Measurements from ENCODE around the gene OR12D1. TPM values are rescaled to one million over a fixed set of nuclear protein-coding genes. Genes with fewer than 3 reads are reported as not detected.
"Not testable (repeated sequence)": the region's sequence is repeated elsewhere in the genome, so short reads cannot be mapped to it uniquely, and the experiment has no call there.

The OR12D1 gene
- total and polyA plus RNA-seq, 5 donors from 2014 or later = not detected

DNA sequence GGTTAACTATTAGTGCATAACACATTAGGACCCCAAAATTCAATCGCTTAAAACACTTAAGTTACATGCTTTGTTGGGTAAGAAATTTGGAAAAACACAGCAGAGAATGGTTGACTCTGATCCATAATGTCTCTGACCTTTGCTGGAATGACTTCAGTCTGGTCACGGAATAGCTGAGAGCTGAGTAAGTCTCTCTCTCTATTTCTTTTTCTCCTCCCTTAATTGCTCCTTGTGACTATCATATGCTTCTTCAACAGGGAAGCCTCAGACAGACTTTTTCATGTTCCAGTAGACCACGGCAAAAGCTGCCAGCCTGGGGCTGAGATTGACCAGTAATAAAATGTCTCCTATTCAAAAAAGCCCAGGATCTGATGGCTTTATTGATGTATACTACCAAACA is 4.8 kb downstream of the OR12D1 start:
- H3K27me3 Mint-ChIP-seq = peaks cover 40% of the 10 kb centered on the region
- ATAC-seq (ENCODE audit: low read depth in 2 of 2) = no peak
- Histone ChIP-seq H3K27ac (ENCODE audit: insufficient read depth, low read length, poor library complexity, severe bottlenecking) (no peak overlapping the region), H3K36me3 (ENCODE audit: control insufficient read depth, insufficient read depth, low read length) (no peaks in the 10 kb centered on the region), H3K4me3 (ENCODE audit: low read depth, low read length) (no peak overlapping the region), H3K9me3 (ENCODE audit: control insufficient read depth in 2 of 2, low read length in 2 of 2) (no peaks in the 10 kb centered on the region), H3K4me1 (ENCODE audit: control insufficient read depth, insufficient read depth, low read length, poor library complexity, severe bottlenecking) (no peaks in the 10 kb centered on the region), H3K27me3 (ENCODE audit: control insufficient read depth, insufficient read depth, low read length) (peaks cover 4% of the 10 kb centered on the region)
- H3K4me3 Mint-ChIP-seq = no peak overlapping the region
- no peaks in the 10 kb centered on the region for H3K36me3 Mint-ChIP-seq
- H3K9me3 Mint-ChIP-seq = peaks cover 0 to 7% (median 0%) of the 10 kb centered on the region in 7 donors
- DNase-seq = no peak
- H3K27ac Mint-ChIP-seq = no peak overlapping the region
- H3K4me1 Mint-ChIP-seq = no peaks in the 10 kb centered on the region

DNA sequence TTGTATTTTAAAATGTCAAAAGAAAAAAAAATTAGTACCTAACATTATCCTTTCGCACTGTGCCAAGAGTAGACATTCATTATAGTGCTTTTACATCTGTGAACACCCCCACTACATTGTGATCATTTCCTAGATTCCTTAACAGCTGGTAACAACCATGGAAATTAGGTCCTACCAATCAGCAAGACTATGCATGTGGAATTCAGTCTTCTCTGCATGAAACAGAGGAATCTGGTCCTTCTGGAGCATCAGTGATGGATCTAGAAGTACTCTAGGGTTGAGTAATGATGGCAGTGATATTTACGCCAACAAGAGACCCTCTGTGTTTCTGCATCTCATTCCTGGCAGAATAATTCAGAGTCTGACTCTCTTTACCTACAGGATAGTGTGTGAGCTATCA is 9.4 kb downstream of the OR12D1 start:
- Mint-ChIP-seq H3K4me1 (peaks cover 0 to 2% (median 0%) of the 10 kb centered on the region in 4 donors), H3K27ac (no peak overlapping the region), H3K27me3 (peaks cover 48% of the 10 kb centered on the region), H3K4me3 (no peak overlapping the region), H3K9me3 (peaks cover 0 to 5% (median 0%) of the 10 kb centered on the region in 7 donors), H3K36me3 (no peaks in the 10 kb centered on the region)
- Histone ChIP-seq H3K27ac (ENCODE audit: insufficient read depth, low read length, poor library complexity, severe bottlenecking) (no peak overlapping the region), H3K4me1 (ENCODE audit: control insufficient read depth, insufficient read depth, low read length, poor library complexity, severe bottlenecking) (no peaks in the 10 kb centered on the region), H3K4me3 (ENCODE audit: low read depth, low read length) (no peak overlapping the region), H3K27me3 (ENCODE audit: control insufficient read depth, insufficient read depth, low read length) (peaks cover 11% of the 10 kb centered on the region), H3K9me3 (ENCODE audit: control insufficient read depth in 2 of 2, low read length in 2 of 2) (no peaks in the 10 kb centered on the region), H3K36me3 (ENCODE audit: control insufficient read depth, insufficient read depth, low read length) (no peaks in the 10 kb centered on the region)
- ATAC-seq (ENCODE audit: low read depth in 2 of 2) (no peak), DNase-seq (no peak)

DNA sequence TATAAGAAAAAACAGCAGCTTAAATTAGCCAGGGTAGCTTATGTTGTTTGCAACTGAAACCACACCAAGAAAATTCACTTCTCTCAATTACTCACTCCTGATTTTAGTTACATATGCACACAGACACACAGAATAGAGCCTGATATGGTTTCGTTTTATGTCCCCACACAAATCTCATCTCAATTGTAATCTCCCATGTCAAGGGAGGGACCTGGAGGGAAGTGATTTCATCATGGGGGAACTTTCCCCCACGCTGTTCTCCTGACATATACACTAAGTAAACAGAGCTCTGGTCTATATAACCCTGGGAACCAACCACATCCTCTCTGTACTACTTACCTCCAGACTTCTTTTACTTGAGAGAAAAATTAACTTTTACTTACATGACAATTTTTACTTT is 9.8 kb downstream of the OR12D1 start:
- Mint-ChIP-seq H3K36me3 (no peaks in the 10 kb centered on the region), H3K4me1 (peaks cover 0 to 2% (median 0%) of the 10 kb centered on the region in 4 donors), H3K27ac (no peak overlapping the region), H3K9me3 (peaks cover 0 to 5% (median 0%) of the 10 kb centered on the region in 7 donors), H3K27me3 (peaks cover 45% of the 10 kb centered on the region), H3K4me3 (no peak overlapping the region)
- DNase-seq = peak in 1 of 3 donors; percentile 0
- no peak for ATAC-seq (ENCODE audit: low read depth in 2 of 2)
- no peak overlapping the region for H3K4me3 ChIP-seq (ENCODE audit: low read depth, low read length)
- no peaks in the 10 kb centered on the region for H3K9me3 ChIP-seq (ENCODE audit: control insufficient read depth in 2 of 2, low read length in 2 of 2)
- no peaks in the 10 kb centered on the region for H3K4me1 ChIP-seq (ENCODE audit: control insufficient read depth, insufficient read depth, low read length, poor library complexity, severe bottlenecking)
- H3K36me3 ChIP-seq (ENCODE audit: control insufficient read depth, insufficient read depth, low read length) = no peaks in the 10 kb centered on the region
- H3K27ac ChIP-seq (ENCODE audit: insufficient read depth, low read length, poor library complexity, severe bottlenecking) = no peak overlapping the region
- H3K27me3 ChIP-seq (ENCODE audit: control insufficient read depth, insufficient read depth, low read length) = peaks cover 11% of the 10 kb centered on the region

DNA sequence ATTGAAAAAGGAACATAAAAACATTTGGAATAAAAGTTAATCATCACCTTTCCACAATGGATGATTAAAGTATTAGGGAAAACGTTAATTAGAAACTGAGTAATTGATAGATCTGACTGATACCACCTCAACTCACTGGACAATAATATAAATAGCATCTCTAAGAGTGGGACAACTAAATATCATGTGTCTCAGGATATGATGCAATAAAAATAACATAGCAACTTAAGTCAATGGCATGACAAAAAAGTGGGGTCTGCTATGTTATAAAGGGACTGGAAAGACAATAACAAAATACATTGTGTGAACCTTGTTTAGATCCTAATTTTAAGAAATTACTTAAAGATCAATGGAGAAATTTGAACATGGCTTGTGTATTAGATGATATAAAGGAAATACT is 10.3 kb downstream of the OR12D1 start:
- H3K4me1 ChIP-seq (ENCODE audit: control insufficient read depth, insufficient read depth, low read length, poor library complexity, severe bottlenecking) = no peaks in the 10 kb centered on the region
- H3K27me3 Mint-ChIP-seq = peaks cover 40% of the 10 kb centered on the region
- no peaks in the 10 kb centered on the region for H3K36me3 Mint-ChIP-seq
- H3K4me3 Mint-ChIP-seq = no peak overlapping the region
- H3K27me3 ChIP-seq (ENCODE audit: control insufficient read depth, insufficient read depth, low read length) = peaks cover 11% of the 10 kb centered on the region
- H3K4me3 ChIP-seq (ENCODE audit: low read depth, low read length) = no peak overlapping the region
- no peaks in the 10 kb centered on the region for H3K36me3 ChIP-seq (ENCODE audit: control insufficient read depth, insufficient read depth, low read length)
- peaks cover 0 to 2% (median 0%) of the 10 kb centered on the region in 4 donors for H3K4me1 Mint-ChIP-seq
- H3K27ac Mint-ChIP-seq = no peak overlapping the region
- ATAC-seq (ENCODE audit: low read depth in 2 of 2) (no peak), DNase-seq (no peak)
- peaks cover 0 to 5% (median 0%) of the 10 kb centered on the region in 7 donors for H3K9me3 Mint-ChIP-seq
- H3K27ac ChIP-seq (ENCODE audit: insufficient read depth, low read length, poor library complexity, severe bottlenecking) = no peak overlapping the region
- H3K9me3 ChIP-seq (ENCODE audit: control insufficient read depth in 2 of 2, low read length in 2 of 2) = no peaks in the 10 kb centered on the region

DNA sequence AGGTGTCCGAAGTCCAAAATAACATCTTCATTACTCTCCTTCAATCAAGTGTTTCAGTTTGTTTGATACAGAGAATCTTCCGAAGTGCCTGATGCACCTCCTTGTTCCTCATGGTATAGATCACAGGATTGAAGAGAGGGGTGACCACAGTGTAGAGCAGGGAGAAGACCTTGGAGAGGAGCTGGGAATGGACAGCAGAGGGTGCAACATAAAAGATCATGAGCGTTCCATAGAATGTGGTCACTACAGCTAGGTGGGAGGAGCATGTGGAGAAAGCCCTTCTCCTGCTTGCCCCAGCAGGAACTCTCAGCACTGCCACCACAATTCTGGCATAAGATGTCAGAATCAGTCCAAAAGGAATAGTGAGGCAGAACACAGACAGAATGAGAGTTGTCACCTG is 11.9 kb downstream of the OR12D1 start:
- Mint-ChIP-seq H3K4me3 (no peak overlapping the region), H3K9me3 (peaks cover 0 to 1% (median 0%) of the 10 kb centered on the region in 7 donors), H3K27me3 (peaks cover 30% of the 10 kb centered on the region), H3K27ac (no peak overlapping the region), H3K4me1 (peaks cover 0 to 2% (median 0%) of the 10 kb centered on the region in 4 donors), H3K36me3 (no peaks in the 10 kb centered on the region)
- no peaks in the 10 kb centered on the region for H3K9me3 ChIP-seq (ENCODE audit: control insufficient read depth in 2 of 2, low read length in 2 of 2)
- no peaks in the 10 kb centered on the region for H3K4me1 ChIP-seq (ENCODE audit: control insufficient read depth, insufficient read depth, low read length, poor library complexity, severe bottlenecking)
- ATAC-seq (ENCODE audit: low read depth in 2 of 2) (no peak), DNase-seq (no peak)
- H3K27ac ChIP-seq (ENCODE audit: insufficient read depth, low read length, poor library complexity, severe bottlenecking) = no peak overlapping the region
- no peak overlapping the region for H3K4me3 ChIP-seq (ENCODE audit: low read depth, low read length)
- H3K27me3 ChIP-seq (ENCODE audit: control insufficient read depth, insufficient read depth, low read length) = peaks cover 11% of the 10 kb centered on the region
- no peaks in the 10 kb centered on the region for H3K36me3 ChIP-seq (ENCODE audit: control insufficient read depth, insufficient read depth, low read length)

DNA sequence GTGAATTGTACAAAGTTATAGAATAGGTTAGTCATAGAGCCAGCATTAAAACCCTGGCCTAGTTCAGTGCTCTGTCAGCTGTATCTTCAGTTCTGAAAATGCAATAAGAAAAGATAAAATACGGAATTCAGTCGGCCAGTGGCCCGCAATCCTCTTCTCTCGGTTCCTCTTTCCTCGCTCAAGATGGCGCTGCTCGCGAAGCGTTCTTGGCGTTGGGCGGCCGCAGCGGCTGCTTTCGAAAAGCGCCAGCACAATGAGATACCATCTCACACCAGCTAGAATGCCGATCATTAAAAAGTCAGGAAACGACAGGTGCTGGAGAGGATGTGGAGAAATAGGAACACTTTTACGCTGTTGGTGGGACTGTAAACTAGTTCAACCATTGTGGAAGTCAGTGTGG is 22.0 kb downstream of the OR12D1 start:
- H3K9me3 ChIP-seq (ENCODE audit: control insufficient read depth in 2 of 2, low read length in 2 of 2); H3K4me1 ChIP-seq (ENCODE audit: control insufficient read depth, insufficient read depth, low read length, poor library complexity, severe bottlenecking); H3K4me3 Mint-ChIP-seq; H3K36me3 ChIP-seq (ENCODE audit: control insufficient read depth, insufficient read depth, low read length); H3K27ac Mint-ChIP-seq; H3K27ac ChIP-seq (ENCODE audit: insufficient read depth, low read length, poor library complexity, severe bottlenecking); ATAC-seq (ENCODE audit: low read depth in 2 of 2); H3K4me1 Mint-ChIP-seq; H3K9me3 Mint-ChIP-seq; H3K4me3 ChIP-seq (ENCODE audit: low read depth, low read length); DNase-seq; H3K36me3 Mint-ChIP-seq: not testable (repeated sequence)
- peaks cover 27% of the 10 kb centered on the region for H3K27me3 Mint-ChIP-seq
- peaks cover 10% of the 10 kb centered on the region for H3K27me3 ChIP-seq (ENCODE audit: control insufficient read depth, insufficient read depth, low read length)

DNA sequence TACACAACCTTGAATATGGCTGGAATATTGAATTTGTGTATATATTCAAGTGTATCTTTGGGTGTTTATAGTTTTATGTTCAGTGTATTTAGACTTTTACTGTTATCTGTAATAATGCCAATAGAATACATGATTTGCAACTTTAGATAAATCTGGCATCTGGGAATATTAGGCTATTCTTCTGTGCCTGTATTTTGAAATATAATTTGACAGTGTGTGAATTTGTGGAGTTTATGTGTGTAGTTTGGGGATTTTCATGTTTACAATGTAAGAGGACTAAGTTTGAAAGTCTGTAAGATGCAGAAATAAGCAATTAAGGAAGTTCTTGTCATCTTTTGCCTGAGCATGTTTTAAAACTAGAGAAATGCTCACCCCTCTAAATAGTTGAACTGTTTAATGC is 24.3 kb downstream of the OR12D1 start, which contains the start of gene OR10C1:
Gene OR10C1 (plus strand): TSS at position 301 of the 400 bp plus-strand sequence. CDS start 710 bp downstream, outside the sequence.
- ATAC-seq (ENCODE audit: low read depth in 2 of 2) (no peak), DNase-seq (no peak)
- H3K4me3 ChIP-seq (ENCODE audit: low read depth, low read length) = no peak within 1 kb of the TSS
- H3K9me3 Mint-ChIP-seq = peaks cover 0 to 4% (median 0%) of the 10 kb centered on the region in 7 donors
- no peak within 1 kb of the TSS for H3K27ac ChIP-seq (ENCODE audit: insufficient read depth, low read length, poor library complexity, severe bottlenecking)
- H3K27me3 ChIP-seq (ENCODE audit: control insufficient read depth, insufficient read depth, low read length) = peaks cover 1% of the 10 kb centered on the region
- H3K36me3 ChIP-seq (ENCODE audit: control insufficient read depth, insufficient read depth, low read length) = no peaks in the 10 kb centered on the region
- H3K4me3 Mint-ChIP-seq = no peak within 1 kb of the TSS
- no peaks in the 10 kb centered on the region for H3K36me3 Mint-ChIP-seq
- no peaks in the 10 kb centered on the region for H3K4me1 Mint-ChIP-seq
- no peaks in the 10 kb centered on the region for H3K9me3 ChIP-seq (ENCODE audit: control insufficient read depth in 2 of 2, low read length in 2 of 2)
- no peak within 1 kb of the TSS for H3K27ac Mint-ChIP-seq
- peaks cover 40% of the 10 kb centered on the region for H3K27me3 Mint-ChIP-seq
- no peaks in the 10 kb centered on the region for H3K4me1 ChIP-seq (ENCODE audit: control insufficient read depth, insufficient read depth, low read length, poor library complexity, severe bottlenecking)

DNA sequence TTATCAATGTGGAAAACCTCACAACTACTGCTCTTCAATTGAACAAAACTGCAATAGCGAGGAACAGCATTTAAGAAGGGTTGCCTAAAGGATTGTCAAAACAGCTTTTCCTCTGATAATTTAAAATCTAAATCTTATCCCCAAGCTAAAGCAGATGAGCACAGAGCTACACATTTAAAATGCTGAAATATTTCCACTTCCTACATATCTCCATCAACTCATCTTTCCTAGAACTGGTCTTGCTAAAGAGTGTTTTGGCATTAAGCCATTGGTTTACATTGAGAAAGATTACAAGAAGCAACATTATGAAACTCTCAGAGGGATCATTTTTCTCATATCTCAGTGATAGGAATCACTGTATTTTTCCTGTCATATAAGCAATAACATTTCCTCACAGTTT is 28.0 kb downstream of the OR12D1 start:
- H3K4me3 ChIP-seq (ENCODE audit: low read depth, low read length) = no peak overlapping the region
- no peak for ATAC-seq (ENCODE audit: low read depth in 2 of 2)
- H3K4me1 ChIP-seq (ENCODE audit: control insufficient read depth, insufficient read depth, low read length, poor library complexity, severe bottlenecking) = no peaks in the 10 kb centered on the region
- Mint-ChIP-seq H3K4me3 (no peak overlapping the region), H3K27me3 (peaks cover 36% of the 10 kb centered on the region), H3K4me1 (no peaks in the 10 kb centered on the region), H3K9me3 (peaks cover 0 to 4% (median 4%) of the 10 kb centered on the region in 7 donors), H3K36me3 (no peaks in the 10 kb centered on the region), H3K27ac (no peak overlapping the region)
- H3K27ac ChIP-seq (ENCODE audit: insufficient read depth, low read length, poor library complexity, severe bottlenecking) = no peak overlapping the region
- H3K36me3 ChIP-seq (ENCODE audit: control insufficient read depth, insufficient read depth, low read length) = no peaks in the 10 kb centered on the region
- no peaks in the 10 kb centered on the region for H3K9me3 ChIP-seq (ENCODE audit: control insufficient read depth in 2 of 2, low read length in 2 of 2)
- DNase-seq = no peak
- peaks cover 4% of the 10 kb centered on the region for H3K27me3 ChIP-seq (ENCODE audit: control insufficient read depth, insufficient read depth, low read length)

All from CD4-positive, CD25-positive, alpha-beta regulatory T cell (primary cell).